SH-SY5Y (cell line): ENCODE data around the gene PHKG1.

Source experiments
- GATA2 ChIP-seq: IDR thresholded peaks from 2 replicates; pipeline ENCODE4 v1.6.1; 2011; ENCODE audit warnings: mild to moderate bottlenecking, low read depth, low read length
- GATA3 ChIP-seq: IDR thresholded peaks from 2 replicates; pipeline ENCODE4 v1.6.1; 2011; ENCODE audit warnings: low read depth, mild to moderate bottlenecking, low read length, moderate library complexity

DNA sequence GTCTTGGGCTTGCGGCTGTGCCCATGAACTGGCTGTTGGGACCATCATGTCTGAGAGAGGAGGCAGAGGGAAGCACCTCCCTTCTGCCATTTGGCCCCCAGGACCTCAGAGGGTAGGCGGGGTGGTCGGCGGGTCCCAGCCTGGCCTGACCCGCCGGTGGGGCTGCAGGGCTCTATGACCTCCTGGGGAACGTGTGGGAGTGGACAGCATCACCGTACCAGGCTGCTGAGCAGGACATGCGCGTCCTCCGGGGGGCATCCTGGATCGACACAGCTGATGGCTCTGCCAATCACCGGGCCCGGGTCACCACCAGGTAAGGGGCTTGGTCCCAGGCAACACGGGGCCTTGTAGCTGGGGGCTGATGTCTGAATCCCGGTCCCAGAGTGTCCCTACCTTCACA lies 14.6 kb downstream of the PHKG1 start:
- TF ChIP-seq GATA2 = no peak
- TF ChIP-seq GATA3 = no peak
